M059J (cell line): ENCODE measurements around the gene IL12B. TPM values are rescaled to one million over a fixed set of nuclear protein-coding genes. Genes with fewer than 3 reads are reported as not detected.
"Not testable (repeated sequence)": the region's sequence is repeated elsewhere in the genome, so short reads cannot be mapped to it uniquely, and the experiment has no call there.

Experiments
- DNase-seq: peaks from one replicate; pipeline ENCODE4 v3.0.0-alpha.2; 2012; ENCODE audit warnings: low read depth
- total RNA-seq: library from RNA; depleted of rRNA; stranded (reverse); fragments of >200 nt; shearing (Covaris generic); gene quantifications from 2 replicates; pipeline ENCODE4 v1.2.3, GENCODE V29; 2014; rRNA removed

The IL12B gene
- total RNA-seq = not detected in 2 replicates

GRCh38 chr5:159330131-159330800, at the start of gene IL12B:
TSS of gene IL12B (minus strand) at chr5:159330487. CDS start at chr5:159326782, 3,705 bp downstream.
- peak; percentile 47 for DNase-seq

- no peak for DNase-seq
Observed at GRCh38 chr5:159377653-159378052, 47.4 kb upstream of the IL12B start.

GRCh38 chr5:159367866-159368265, 37.6 kb upstream of the IL12B start:
- DNase-seq = not testable (repeated sequence)

- not testable (repeated sequence) for DNase-seq
Observed at GRCh38 chr5:159366776-159367175, 36.5 kb upstream of the IL12B start.

- no peak for DNase-seq
Observed at GRCh38 chr5:159362220-159362619, 31.9 kb upstream of the IL12B start.

- not testable (repeated sequence) for DNase-seq
Observed at GRCh38 chr5:159359871-159360270, 29.6 kb upstream of the IL12B start.

GRCh38 chr5:159359408-159359807, 29.1 kb upstream of the IL12B start:
- DNase-seq = no peak

GRCh38 chr5:159353661-159354252, 23.5 kb upstream of the IL12B start:
- peak; percentile 18 for DNase-seq

GRCh38 chr5:159350644-159351043, 20.4 kb upstream of the IL12B start:
- DNase-seq = not testable (repeated sequence)

GRCh38 chr5:159350216-159350615, 19.9 kb upstream of the IL12B start:
- not testable (repeated sequence) for DNase-seq

GRCh38 chr5:159345861-159346260, 15.6 kb upstream of the IL12B start:
- DNase-seq = no peak

- DNase-seq = no peak
Observed at GRCh38 chr5:159345336-159345735, 15.0 kb upstream of the IL12B start.

GRCh38 chr5:159343295-159344094, 13.2 kb upstream of the IL12B start:
- no peak for DNase-seq

GRCh38 chr5:159342840-159343239, 12.6 kb upstream of the IL12B start:
- DNase-seq = no peak

GRCh38 chr5:159341906-159342310, 11.6 kb upstream of the IL12B start:
- peak; percentile 98 for DNase-seq

- DNase-seq = peak; percentile 30
Observed at GRCh38 chr5:159341145-159341544, 10.9 kb upstream of the IL12B start.

GRCh38 chr5:159340511-159340910, 10.2 kb upstream of the IL12B start:
- no peak for DNase-seq

- no peak for DNase-seq
Observed at GRCh38 chr5:159339460-159339859, 9.2 kb upstream of the IL12B start.

GRCh38 chr5:159338118-159338517, 7.8 kb upstream of the IL12B start:
- no peak for DNase-seq

- DNase-seq = peak; percentile 86
Observed at GRCh38 chr5:159337016-159337955, 7.0 kb upstream of the IL12B start.

- no peak for DNase-seq
Observed at GRCh38 chr5:159336586-159336985, 6.3 kb upstream of the IL12B start.

- DNase-seq = no peak
Observed at GRCh38 chr5:159333545-159333925, 3.2 kb upstream of the IL12B start.
